NCI-H1048 (cell line): ENCODE results near the gene KRT9.

Experiments
- DNase-seq: peaks from one replicate; lab custom pipeline; 2025; lab: John Stamatoyannopoulos, UW

The KRT9 gene

GRCh38 chr17:41528959-41529353 is 42.9 kb downstream of the KRT9 start:
- DNase-seq, result no peak

GRCh38 chr17:41527063-41528023 is 44.5 kb downstream of the KRT9 start:
- no peak for DNase-seq

- DNase-seq, result no peak
These were observed 47.6 kb downstream of the KRT9 start for GRCh38 chr17:41524261-41524660.

- DNase-seq, result no peak
These were observed 48.1 kb downstream of the KRT9 start for GRCh38 chr17:41523787-41524186.

GRCh38 chr17:41523225-41523593 is 48.6 kb downstream of the KRT9 start:
- no peak for DNase-seq

GRCh38 chr17:41522301-41523224 is 49.3 kb downstream of the KRT9 start:
- no peak for DNase-seq

GRCh38 chr17:41521574-41522261 is 50.1 kb downstream of the KRT9 start:
- no peak for DNase-seq

GRCh38 chr17:41520821-41521521 is 50.9 kb downstream of the KRT9 start:
- no peak for DNase-seq

- no peak for DNase-seq
These were observed 52.2 kb downstream of the KRT9 start for GRCh38 chr17:41519501-41520224.

- no peak for DNase-seq
These were observed 52.9 kb downstream of the KRT9 start, which contains the start of gene KRT15 for GRCh38 chr17:41518789-41519449. KRT15 (minus strand) TSS chr17:41518890; CDS start chr17:41518827, 63 bp downstream.

GRCh38 chr17:41518031-41518430 is 53.8 kb downstream of the KRT9 start:
- DNase-seq, result no peak

- no peak for DNase-seq
These were observed 55.0 kb downstream of the KRT9 start for GRCh38 chr17:41516830-41517283.

GRCh38 chr17:41516147-41516829 is 55.6 kb downstream of the KRT9 start:
- no peak for DNase-seq
